Measurements from ENCODE around the gene PCED1B. TPM values are rescaled to one million over a fixed set of nuclear protein-coding genes. Genes with fewer than 3 reads are reported as not detected.

PCED1B gene
- total RNA-seq, 2 donors from 2014 or later = 6.6 to 12.3 TPM

DNA sequence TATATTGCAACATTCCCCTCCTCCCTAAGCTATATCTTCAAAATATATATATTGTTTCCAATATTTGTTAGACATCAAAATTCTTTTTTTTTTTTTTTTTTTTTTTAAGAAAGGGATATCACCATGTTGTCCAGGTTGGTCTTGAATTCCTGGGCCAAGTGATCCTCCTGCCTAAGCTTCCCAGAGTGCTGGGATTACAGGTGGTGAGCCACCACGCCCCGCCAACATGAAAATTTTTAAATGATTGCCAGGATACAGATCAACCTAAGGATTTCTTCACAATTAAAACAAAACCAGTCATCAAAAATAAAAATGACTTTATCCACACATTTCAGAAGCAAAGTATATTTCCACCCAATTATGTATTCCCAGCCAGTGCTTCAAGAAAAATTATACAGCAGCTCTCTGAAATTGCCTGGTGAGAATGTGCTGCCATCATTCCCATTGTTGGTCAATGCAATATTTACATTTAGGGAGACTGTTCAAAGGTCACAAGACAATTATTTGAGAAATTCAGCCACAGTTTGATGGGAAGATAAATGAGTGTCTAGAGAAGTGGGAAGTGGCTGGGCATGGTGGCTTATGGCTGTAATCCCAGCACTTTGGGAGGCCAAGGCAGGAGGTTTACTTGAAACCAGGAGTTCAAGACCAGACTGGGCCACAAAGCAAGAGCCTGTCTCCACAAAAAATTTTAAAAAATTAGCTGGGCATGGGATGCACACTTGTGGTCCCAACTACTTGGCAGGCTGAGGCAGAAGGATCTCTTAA lies 142.0 kb downstream of the PCED1B start:
- no peak overlapping the region for H3K27ac ChIP-seq
- H3K4me3 ChIP-seq = no peak overlapping the region
- no peak for DNase-seq (ENCODE audit: low spot score)
- ATAC-seq (ENCODE audit: insufficient number of reproducible peaks, low FRiP score, low read depth) = no peak
- H3K9me3 ChIP-seq = no peaks in the 10 kb centered on the region
- H3K27me3 ChIP-seq (replicated peaks; ENCODE audit: insufficient read depth) = no peaks in the 10 kb centered on the region
- H3K36me3 ChIP-seq = no peaks in the 10 kb centered on the region
- TF ChIP-seq, protein P1, sequence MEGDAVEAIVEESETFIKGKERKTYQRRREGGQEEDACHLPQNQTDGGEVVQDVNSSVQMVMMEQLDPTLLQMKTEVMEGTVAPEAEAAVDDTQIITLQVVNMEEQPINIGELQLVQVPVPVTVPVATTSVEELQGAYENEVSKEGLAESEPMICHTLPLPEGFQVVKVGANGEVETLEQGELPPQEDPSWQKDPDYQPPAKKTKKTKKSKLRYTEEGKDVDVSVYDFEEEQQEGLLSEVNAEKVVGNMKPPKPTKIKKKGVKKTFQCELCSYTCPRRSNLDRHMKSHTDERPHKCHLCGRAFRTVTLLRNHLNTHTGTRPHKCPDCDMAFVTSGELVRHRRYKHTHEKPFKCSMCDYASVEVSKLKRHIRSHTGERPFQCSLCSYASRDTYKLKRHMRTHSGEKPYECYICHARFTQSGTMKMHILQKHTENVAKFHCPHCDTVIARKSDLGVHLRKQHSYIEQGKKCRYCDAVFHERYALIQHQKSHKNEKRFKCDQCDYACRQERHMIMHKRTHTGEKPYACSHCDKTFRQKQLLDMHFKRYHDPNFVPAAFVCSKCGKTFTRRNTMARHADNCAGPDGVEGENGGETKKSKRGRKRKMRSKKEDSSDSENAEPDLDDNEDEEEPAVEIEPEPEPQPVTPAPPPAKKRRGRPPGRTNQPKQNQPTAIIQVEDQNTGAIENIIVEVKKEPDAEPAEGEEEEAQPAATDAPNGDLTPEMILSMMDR (IDR thresholded peaks at IDR 0.05) = no peak
- peaks cover 3 to 16% of the 10 kb centered on the region in 2 donors for H3K4me1 ChIP-seq (ENCODE audit: control insufficient read depth in 1 of 2, low read depth in 2 of 2)

DNA sequence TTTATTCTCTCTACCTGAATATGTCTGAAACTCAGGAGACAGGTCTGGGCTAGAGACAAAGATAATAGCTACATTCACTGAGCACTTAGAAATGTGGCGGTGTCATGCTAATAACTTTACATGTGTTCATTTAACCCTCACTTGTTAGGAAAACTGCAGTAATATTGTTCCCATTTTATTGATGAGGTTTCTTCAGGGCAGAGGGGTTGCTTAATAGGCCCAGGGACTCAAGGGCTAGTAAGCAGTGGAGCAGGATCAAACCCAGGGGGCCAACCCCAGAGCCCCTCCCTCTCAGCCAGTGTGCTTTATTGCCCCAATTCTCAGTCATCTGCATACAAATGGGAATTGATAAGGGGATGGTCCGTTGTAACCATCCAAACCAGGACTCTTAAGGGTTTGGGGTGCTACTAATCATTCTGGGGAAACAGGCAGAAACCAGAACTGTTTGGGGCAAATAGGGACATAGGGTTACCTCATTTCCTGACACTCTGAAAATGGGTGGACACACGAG lies 143.2 kb downstream of the PCED1B start:
- Histone ChIP-seq H3K4me3 (peak overlapping the region; percentile 3), H3K4me1 (ENCODE audit: control insufficient read depth in 1 of 2, low read depth in 2 of 2) (peaks cover 3 to 16% of the 10 kb centered on the region in 2 donors), H3K9me3 (no peaks in the 10 kb centered on the region), H3K27ac (no peak overlapping the region), H3K27me3 (replicated peaks; ENCODE audit: insufficient read depth) (no peaks in the 10 kb centered on the region), H3K36me3 (no peaks in the 10 kb centered on the region)
- TF ChIP-seq, protein P1 (IDR thresholded peaks at IDR 0.05) = no peak
- no peak for DNase-seq (ENCODE audit: low spot score)
- no peak for ATAC-seq (ENCODE audit: insufficient number of reproducible peaks, low FRiP score, low read depth)

DNA sequence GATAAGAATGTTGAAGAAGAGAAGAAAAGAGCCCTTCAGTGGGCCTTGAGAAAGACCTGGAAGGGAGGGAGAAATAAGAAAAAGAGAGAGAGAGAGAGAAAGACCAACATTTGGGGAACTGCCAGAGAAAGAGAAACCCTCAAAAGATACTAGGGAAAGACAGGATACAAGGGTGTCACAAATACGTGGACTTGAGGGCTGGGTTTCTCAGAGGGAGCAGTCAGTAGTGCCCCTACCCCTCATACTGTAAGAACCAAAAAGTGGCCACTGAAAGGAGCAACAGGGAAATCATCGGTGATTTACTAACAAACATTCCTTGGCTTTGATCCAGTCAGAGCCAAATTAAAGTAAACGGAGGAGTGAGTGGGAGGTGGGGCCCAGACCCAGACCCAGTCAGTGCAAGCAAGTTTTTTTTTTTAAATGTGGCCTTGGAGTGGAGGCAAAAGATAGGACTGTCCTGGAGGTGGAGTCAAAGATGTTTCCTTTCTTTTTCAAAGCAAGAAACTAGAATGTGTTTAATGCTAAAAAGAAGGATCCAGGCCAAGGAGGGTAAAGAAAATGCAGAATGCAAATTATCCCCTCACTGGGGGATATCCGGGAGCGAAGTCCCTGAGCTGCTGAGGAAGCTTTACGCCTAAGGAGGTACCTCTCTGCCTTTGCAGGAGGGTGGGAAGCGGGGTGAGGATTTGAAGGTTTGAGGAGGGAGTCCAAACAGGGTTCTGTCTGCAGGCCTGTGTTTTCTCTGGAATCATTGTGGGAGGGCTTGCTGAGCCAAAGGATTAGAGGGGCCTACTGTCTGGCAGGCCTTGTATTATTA lies 143.8 kb downstream of the PCED1B start:
- Histone ChIP-seq H3K9me3 (no peaks in the 10 kb centered on the region), H3K4me1 (ENCODE audit: control insufficient read depth in 1 of 2, low read depth in 2 of 2) (peaks cover 3 to 16% of the 10 kb centered on the region in 2 donors), H3K4me3 (peak overlapping the region; percentile 3), H3K27me3 (replicated peaks; ENCODE audit: insufficient read depth) (no peaks in the 10 kb centered on the region), H3K27ac (no peak overlapping the region), H3K36me3 (no peaks in the 10 kb centered on the region)
- DNase-seq (ENCODE audit: low spot score) (no peak), ATAC-seq (ENCODE audit: insufficient number of reproducible peaks, low FRiP score, low read depth) (no peak)
- TF ChIP-seq, protein P1 (IDR thresholded peaks at IDR 0.05) = no peak

DNA sequence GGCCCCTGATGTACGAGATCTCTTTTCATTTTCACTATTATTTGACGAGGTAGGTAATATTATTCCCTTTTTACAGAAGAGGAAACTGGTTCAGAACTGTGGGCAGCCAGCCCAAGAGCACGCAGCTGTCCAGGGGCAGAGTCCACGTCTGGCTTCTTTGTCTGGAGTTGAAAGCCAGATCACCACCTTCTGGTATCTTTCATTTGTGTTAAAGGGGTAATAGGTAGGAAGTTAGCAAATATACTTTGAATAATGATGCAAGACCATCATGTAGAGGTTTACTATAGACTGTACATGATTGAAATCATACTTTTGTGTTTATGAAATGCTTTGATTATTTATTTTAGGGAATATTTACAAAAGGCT lies 144.4 kb downstream of the PCED1B start:
- DNase-seq (ENCODE audit: low spot score) (no peak), ATAC-seq (ENCODE audit: insufficient number of reproducible peaks, low FRiP score, low read depth) (no peak)
- no peak overlapping the region for H3K27ac ChIP-seq
- H3K4me1 ChIP-seq (ENCODE audit: control insufficient read depth in 1 of 2, low read depth in 2 of 2) = peaks cover 3 to 16% of the 10 kb centered on the region in 2 donors
- H3K27me3 ChIP-seq (replicated peaks; ENCODE audit: insufficient read depth) = no peaks in the 10 kb centered on the region
- H3K4me3 ChIP-seq = peak overlapping the region; percentile 3
- TF ChIP-seq, protein P1 (IDR thresholded peaks at IDR 0.05) = no peak
- no peaks in the 10 kb centered on the region for H3K36me3 ChIP-seq
- no peaks in the 10 kb centered on the region for H3K9me3 ChIP-seq

DNA sequence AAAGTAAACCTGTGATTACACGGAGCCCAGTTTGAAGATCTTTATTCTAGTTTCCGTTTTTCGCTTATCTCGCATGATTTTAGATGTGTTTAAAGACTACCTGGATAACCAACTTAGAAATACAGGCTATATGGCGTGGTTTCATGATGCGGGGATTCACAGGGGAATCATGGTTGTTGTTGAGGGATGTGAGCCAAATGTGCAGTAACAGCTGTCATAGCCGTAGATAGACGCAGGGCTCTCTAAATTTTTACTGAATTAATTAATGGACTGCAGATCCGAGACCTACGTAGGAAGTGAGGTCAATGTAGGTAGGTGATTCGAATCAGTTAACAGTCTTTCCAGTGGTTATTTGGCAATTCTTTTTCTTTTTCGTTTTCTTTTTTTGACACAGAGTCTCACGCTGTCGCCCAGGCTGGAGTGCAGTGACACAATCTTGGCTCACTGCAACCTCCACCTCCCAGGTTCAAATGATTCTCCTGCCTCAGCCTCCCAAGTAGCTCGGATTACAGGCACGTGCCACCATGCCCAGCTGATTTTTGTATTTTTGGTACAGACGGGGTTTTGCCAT lies 145.2 kb downstream of the PCED1B start:
- peaks cover 0 to 13% of the 10 kb centered on the region in 2 donors for H3K4me1 ChIP-seq (ENCODE audit: control insufficient read depth in 1 of 2, low read depth in 2 of 2)
- H3K36me3 ChIP-seq = no peaks in the 10 kb centered on the region
- H3K27ac ChIP-seq = no peak overlapping the region
- no peaks in the 10 kb centered on the region for H3K27me3 ChIP-seq (replicated peaks; ENCODE audit: insufficient read depth)
- no peaks in the 10 kb centered on the region for H3K9me3 ChIP-seq
- ATAC-seq (ENCODE audit: insufficient number of reproducible peaks, low FRiP score, low read depth) = no peak
- H3K4me3 ChIP-seq = no peak overlapping the region
- DNase-seq (ENCODE audit: low spot score) = no peak
- TF ChIP-seq, protein P1 (IDR thresholded peaks at IDR 0.05) = no peak
